ENCODE data around the gene KDM1A.

The KDM1A gene

GRCh38 chr1:23114424-23115079 lies 95.3 kb downstream of the KDM1A start:
- DNase-seq: no peak

DNA sequence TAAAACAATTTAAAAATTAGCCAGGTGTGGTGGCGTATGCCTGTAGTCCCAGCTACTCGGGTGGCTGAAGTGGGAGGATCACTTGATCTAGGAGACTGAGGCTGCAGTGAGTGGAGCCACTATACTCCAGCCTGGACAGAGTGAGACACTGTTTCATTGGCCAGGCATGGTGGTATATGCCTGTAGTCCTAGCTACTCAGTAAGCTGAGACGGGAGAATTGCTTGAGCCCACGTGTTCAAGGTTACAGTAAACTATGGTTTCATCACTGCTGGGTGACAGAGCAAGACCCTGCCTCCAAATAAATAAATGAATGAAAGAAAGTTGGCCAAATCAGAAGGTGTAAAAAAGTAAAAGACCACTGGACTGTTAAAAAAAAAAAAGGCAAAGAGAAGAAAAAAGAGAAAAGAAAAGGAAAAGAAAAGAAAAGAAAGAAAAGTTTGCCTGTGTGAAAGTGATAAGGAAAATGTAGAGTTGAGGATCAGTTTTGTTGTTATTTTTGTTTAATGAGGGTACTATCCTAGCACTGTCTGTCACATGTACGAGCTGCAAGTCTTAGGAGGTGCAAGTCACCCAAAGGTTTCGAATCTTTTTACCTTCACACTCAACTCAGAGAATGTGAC lies 97.1 kb downstream of the KDM1A start:
- no peak for DNase-seq

DNA sequence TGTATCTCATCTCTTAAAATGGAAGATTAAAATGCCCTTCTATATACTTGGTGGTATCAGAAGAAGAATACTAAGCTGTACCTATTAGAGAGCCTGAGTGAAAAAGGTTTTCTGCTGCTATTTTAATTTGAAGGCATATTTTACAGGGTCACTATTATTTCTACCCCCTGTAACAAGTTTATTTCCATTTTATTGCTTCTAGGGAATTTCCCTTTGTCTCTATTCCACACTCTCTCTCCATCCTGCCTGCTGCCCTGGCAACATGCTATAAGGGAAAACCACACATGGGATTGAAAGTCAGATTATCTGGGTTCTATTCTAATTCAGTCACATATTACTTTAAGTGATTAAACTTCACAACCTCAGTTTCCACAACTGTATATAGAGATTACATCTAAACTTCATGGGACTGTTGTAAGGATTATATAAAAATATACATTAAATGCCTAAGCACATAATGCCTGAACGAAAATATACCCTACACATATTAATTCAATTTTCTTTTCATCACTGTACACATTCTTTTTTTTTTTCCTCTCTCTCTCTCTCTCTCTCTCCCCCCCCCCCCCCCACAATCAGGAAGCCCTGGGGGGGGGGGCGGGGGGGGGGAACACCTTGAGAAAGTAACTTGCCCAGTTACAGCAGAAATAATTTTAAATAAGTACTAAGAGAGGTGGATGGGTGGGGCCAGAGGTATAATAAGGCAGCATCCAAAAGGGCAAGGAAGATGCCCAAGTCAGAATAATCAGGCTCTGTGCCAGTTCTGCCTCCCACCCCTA lies 97.8 kb downstream of the KDM1A start:
- no peak for DNase-seq

GRCh38 chr1:23118407-23118806 lies 99.1 kb downstream of the KDM1A start:
- no peak for DNase-seq

- DNase-seq: no peak
Observed at GRCh38 chr1:23118957-23119792, 99.9 kb downstream of the KDM1A start.

GRCh38 chr1:23120383-23120782 lies 101.1 kb downstream of the KDM1A start:
- DNase-seq: no peak

GRCh38 chr1:23122023-23122748 lies 102.9 kb downstream of the KDM1A start:
- DNase-seq: no peak

DNA sequence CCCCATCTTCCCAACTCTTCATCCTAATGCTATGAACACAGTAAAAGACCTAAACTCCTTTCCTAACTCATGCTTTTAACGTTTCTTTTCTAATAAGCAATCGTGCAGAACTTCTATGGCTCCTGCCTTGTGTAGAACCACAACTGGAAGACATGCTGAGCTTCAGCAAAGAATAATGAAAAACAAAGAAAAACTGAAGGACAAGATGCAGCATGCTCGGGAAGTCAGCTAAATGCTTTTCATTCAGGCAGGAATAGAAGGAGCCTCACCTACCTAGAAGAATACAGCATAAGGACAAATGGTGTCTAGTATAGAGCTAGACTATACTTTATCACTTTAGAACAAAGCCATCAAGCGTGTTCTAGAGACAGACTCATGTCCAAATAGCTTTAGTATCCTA lies 103.5 kb downstream of the KDM1A start:
- no peak for DNase-seq

DNA sequence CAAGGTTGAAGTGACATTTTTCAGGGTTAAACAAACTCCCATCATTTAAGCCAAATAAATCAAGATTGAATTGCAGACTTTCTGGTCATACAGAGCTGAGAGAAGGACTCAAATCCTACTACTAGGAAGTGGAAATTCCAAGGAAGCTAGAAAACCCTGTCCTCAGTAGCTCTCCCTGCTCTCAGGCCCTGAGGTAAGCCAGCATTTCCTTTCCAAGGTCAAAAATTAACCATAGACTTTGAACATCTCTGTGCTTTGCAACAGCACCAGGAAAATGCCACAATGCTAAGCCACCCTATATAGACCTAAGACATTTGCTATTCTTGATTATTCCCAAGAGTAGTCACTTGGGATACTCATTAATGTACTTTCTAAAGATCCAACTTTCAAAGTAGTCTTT lies 104.3 kb downstream of the KDM1A start:
- DNase-seq: no peak

DNA sequence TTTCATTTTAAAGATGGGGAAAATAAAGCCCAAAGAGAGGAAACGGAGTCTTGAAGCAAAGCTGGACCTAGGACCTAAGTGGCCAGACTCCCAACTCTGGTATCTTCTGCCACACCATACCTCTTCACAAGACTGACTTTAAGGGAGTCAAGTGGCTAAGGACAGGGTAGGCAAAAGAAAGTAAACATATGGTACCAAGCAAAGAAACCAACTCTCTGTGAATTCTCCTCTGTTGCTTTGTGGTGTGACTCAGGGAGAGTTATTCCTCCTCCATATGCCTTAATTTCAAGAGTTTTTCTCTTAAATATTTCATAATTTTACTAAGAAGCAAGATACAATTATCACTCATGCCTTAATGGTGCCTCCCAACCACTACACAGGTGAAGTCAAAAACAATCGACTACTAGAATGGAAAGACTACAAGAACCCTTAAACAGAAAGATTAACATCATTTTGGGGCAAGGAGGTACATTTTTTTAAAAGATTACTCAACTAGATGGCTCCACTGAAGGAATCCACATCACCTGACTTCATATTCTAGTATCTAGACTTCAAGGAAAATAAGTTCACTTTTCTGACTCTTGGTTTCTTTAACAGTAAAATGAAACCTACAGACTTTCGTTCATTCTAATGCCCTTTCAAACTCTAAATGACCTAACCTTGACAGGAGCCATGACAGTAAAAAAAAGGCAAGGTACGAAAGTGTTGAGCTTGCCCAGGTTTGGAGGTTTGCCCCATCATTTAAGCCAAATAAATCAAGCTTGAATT lies 105.2 kb downstream of the KDM1A start:
- no peak for DNase-seq

- no peak for DNase-seq
Observed at GRCh38 chr1:23125489-23125888, 106.2 kb downstream of the KDM1A start.

- DNase-seq: no peak
Observed at GRCh38 chr1:23126200-23126599, 106.9 kb downstream of the KDM1A start.

GRCh38 chr1:23126801-23127200 lies 107.5 kb downstream of the KDM1A start:
- DNase-seq: no peak

- no peak for DNase-seq
Observed at GRCh38 chr1:23129846-23130245, 110.6 kb downstream of the KDM1A start.

GRCh38 chr1:23132033-23132432 lies 112.8 kb downstream of the KDM1A start:
- no peak for DNase-seq
